ENCODE data around the gene MED12L.
"Not testable (repeated sequence)": the region's sequence is repeated elsewhere in the genome, so short reads cannot be mapped to it uniquely, and the experiment has no call there.

MED12L gene

DNA sequence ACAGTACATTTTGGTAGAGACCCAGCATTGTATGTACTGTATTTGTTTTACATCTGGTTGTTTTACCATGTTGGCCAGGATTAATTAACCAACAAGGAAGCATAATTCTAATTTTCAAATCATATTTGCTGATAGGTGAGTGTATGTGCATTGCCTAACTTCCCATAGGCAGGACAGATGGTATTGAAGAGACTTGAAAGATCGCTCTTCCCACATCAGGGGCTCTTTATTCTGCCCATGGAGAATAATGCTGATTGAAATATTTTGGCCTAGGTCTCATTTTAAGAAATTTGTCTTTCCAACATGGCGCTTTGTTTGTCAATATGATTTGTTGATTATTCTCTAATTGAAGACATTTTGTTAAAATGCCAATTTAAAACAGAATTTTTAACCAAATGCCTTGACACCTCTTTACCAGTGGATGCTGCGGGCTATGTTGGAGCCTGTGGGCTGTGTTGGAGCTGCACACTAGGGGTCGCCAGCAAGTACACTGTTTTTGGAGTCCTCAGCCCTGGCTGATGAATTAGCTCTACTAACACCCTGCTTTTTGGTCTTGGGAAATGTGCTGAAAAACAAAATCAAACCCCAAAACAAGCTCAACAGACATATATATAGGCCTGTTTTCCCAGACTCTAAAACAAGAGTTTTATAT, 293.7 kb downstream of the MED12L start:
- H3K4me1 ChIP-seq (ENCODE audit: control insufficient read depth in 2 of 2, insufficient read depth in 2 of 2, low read length in 2 of 2), result peaks cover 5 to 10% of the 10 kb centered on the region in 2 donors
- H3K27ac ChIP-seq (ENCODE audit: low read depth in 2 of 2, low read length in 2 of 2), result no peak overlapping the region
- H3K36me3 ChIP-seq (ENCODE audit: control insufficient read depth in 2 of 2, insufficient read depth in 2 of 2, low read length in 2 of 2), result no peaks in the 10 kb centered on the region
- no peak overlapping the region for H3K9ac ChIP-seq (ENCODE audit: low read depth in 1 of 2, low read length in 2 of 2)
- H3K27me3 ChIP-seq (ENCODE audit: control insufficient read depth in 2 of 2, insufficient read depth in 2 of 2, low read length in 2 of 2), result no peaks in the 10 kb centered on the region
- no peak overlapping the region for H3K4me3 ChIP-seq (ENCODE audit: low read length in 2 of 2)
- H3K9me3 ChIP-seq (ENCODE audit: control insufficient read depth in 2 of 2, low read length in 2 of 2), result no peaks in the 10 kb centered on the region

DNA sequence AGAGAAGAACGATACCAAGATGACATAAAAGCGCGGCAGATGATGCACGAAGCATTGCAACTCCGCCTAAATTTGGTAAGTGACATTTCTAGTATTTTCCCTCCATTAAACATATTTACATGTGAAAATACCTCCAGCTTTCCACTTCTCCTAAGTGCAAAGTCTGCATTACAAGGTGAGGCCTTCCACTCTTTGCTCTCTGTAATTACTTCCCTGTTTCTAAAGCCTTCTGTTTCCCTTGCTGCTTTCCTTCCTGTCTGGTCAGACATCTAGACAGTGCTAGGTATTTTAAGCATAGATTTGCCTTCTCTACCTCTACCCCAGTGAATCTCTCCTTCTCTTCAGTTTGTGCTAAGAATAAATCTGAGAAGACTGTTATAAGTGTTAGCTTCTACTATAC, 297.2 kb downstream of the MED12L start:
- Histone ChIP-seq H3K9ac (ENCODE audit: low read depth in 1 of 2, low read length in 2 of 2) (no peak overlapping the region), H3K4me3 (ENCODE audit: low read length in 2 of 2) (no peak overlapping the region), H3K4me1 (ENCODE audit: control insufficient read depth in 2 of 2, insufficient read depth in 2 of 2, low read length in 2 of 2) (peaks cover 5 to 10% of the 10 kb centered on the region in 2 donors)

GRCh38 chr3:151383111-151383510, 297.6 kb downstream of the MED12L start:
- no peak overlapping the region for H3K9ac ChIP-seq (ENCODE audit: low read depth in 1 of 2, low read length in 2 of 2)
- peak overlapping the region in 1 of 2 donors; percentile 37 for H3K4me3 ChIP-seq (ENCODE audit: low read length in 2 of 2)
- H3K27ac ChIP-seq (ENCODE audit: low read depth in 2 of 2, low read length in 2 of 2), result peak overlapping the region; percentile 33 to 53
- H3K36me3 ChIP-seq (ENCODE audit: control insufficient read depth in 2 of 2, insufficient read depth in 2 of 2, low read length in 2 of 2), result no peaks in the 10 kb centered on the region
- peaks cover 5 to 10% of the 10 kb centered on the region in 2 donors for H3K4me1 ChIP-seq (ENCODE audit: control insufficient read depth in 2 of 2, insufficient read depth in 2 of 2, low read length in 2 of 2)
- no peaks in the 10 kb centered on the region for H3K27me3 ChIP-seq (ENCODE audit: control insufficient read depth in 2 of 2, insufficient read depth in 2 of 2, low read length in 2 of 2)
- no peaks in the 10 kb centered on the region for H3K9me3 ChIP-seq (ENCODE audit: control insufficient read depth in 2 of 2, low read length in 2 of 2)

More for the DNA sequence above, 297.2 kb downstream of the MED12L start:
- H3K27me3 ChIP-seq (ENCODE audit: control insufficient read depth in 2 of 2, insufficient read depth in 2 of 2, low read length in 2 of 2), result no peaks in the 10 kb centered on the region
- no peaks in the 10 kb centered on the region for H3K9me3 ChIP-seq (ENCODE audit: control insufficient read depth in 2 of 2, low read length in 2 of 2)
- peak overlapping the region; percentile 33 to 53 for H3K27ac ChIP-seq (ENCODE audit: low read depth in 2 of 2, low read length in 2 of 2)
- H3K36me3 ChIP-seq (ENCODE audit: control insufficient read depth in 2 of 2, insufficient read depth in 2 of 2, low read length in 2 of 2), result no peaks in the 10 kb centered on the region

- H3K27ac ChIP-seq (ENCODE audit: low read depth in 2 of 2, low read length in 2 of 2), result no peak overlapping the region
- no peak overlapping the region for H3K9ac ChIP-seq (ENCODE audit: low read depth in 1 of 2, low read length in 2 of 2)
- H3K9me3 ChIP-seq (ENCODE audit: control insufficient read depth in 2 of 2, low read length in 2 of 2), result no peaks in the 10 kb centered on the region
- H3K27me3 ChIP-seq (ENCODE audit: control insufficient read depth in 2 of 2, insufficient read depth in 2 of 2, low read length in 2 of 2), result no peaks in the 10 kb centered on the region
- H3K36me3 ChIP-seq (ENCODE audit: control insufficient read depth in 2 of 2, insufficient read depth in 2 of 2, low read length in 2 of 2), result no peaks in the 10 kb centered on the region
- peak overlapping the region in 1 of 2 donors; percentile 11 for H3K4me3 ChIP-seq (ENCODE audit: low read length in 2 of 2)
- peaks cover 5 to 10% of the 10 kb centered on the region in 2 donors for H3K4me1 ChIP-seq (ENCODE audit: control insufficient read depth in 2 of 2, insufficient read depth in 2 of 2, low read length in 2 of 2)
Measured at GRCh38 chr3:151383956-151384355, 298.5 kb downstream of the MED12L start.

DNA sequence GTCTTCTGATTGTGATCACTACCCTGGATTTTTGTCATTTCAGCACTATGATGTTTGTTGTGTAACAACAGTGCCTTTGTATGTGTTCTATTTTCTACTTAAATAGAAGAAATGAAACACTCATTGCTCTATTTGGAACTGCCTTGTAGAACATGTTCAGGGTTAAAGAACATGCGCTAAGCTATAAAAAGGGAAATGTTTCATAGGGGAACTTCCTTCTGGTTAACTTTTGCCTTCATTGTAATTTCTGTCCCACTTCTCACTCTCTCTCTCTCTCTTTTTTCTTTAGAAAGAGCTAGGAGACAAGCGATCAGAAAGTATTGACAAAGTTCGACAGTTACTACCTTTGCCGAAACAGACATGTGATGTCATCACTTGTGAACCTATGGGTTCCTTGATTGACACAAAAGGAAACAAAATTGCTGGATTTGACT, 299.3 kb downstream of the MED12L start, which contains the start of gene P2RY12:
Gene P2RY12 (minus strand): TSS at position 13 of the 434 bp plus-strand sequence. CDS start 45,908 bp downstream, outside the sequence.
- Histone ChIP-seq H3K27me3 (ENCODE audit: control insufficient read depth in 2 of 2, insufficient read depth in 2 of 2, low read length in 2 of 2) (no peaks in the 10 kb centered on the region), H3K4me3 (ENCODE audit: low read length in 2 of 2) (peak within 1 kb of the TSS in 1 of 2 donors; percentile 16), H3K36me3 (ENCODE audit: control insufficient read depth in 2 of 2, insufficient read depth in 2 of 2, low read length in 2 of 2) (no peaks in the 10 kb centered on the region), H3K27ac (ENCODE audit: low read depth in 2 of 2, low read length in 2 of 2) (no peak within 1 kb of the TSS), H3K9ac (ENCODE audit: low read depth in 1 of 2, low read length in 2 of 2) (no peak within 1 kb of the TSS), H3K4me1 (ENCODE audit: control insufficient read depth in 2 of 2, insufficient read depth in 2 of 2, low read length in 2 of 2) (peaks cover 5 to 10% of the 10 kb centered on the region in 2 donors), H3K9me3 (ENCODE audit: control insufficient read depth in 2 of 2, low read length in 2 of 2) (no peaks in the 10 kb centered on the region)

DNA sequence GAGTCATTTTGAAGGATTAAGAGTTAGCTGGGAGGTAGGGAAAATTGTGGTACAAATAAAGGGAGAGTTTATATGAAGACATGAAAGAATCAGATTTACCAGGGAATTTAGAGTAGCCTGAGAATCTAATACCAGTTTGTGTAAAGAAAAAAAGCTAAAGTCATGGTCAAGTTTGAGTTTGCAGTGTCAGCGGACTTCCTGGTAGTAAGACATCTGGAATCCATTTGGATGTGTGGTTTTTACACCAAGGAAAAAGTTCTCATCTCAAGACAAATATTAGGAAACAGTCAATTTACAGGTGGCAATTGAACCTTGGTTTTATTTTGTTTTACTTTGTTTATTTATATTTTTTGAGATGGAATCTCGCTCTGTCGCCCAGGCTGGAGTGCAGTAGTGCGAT, 300.6 kb downstream of the MED12L start:
- no peaks in the 10 kb centered on the region for H3K27me3 ChIP-seq (ENCODE audit: control insufficient read depth in 2 of 2, insufficient read depth in 2 of 2, low read length in 2 of 2)
- H3K36me3 ChIP-seq (ENCODE audit: control insufficient read depth in 2 of 2, insufficient read depth in 2 of 2, low read length in 2 of 2), result no peaks in the 10 kb centered on the region
- H3K27ac ChIP-seq (ENCODE audit: low read depth in 2 of 2, low read length in 2 of 2), result no peak overlapping the region
- H3K4me1 ChIP-seq (ENCODE audit: control insufficient read depth in 2 of 2, insufficient read depth in 2 of 2, low read length in 2 of 2), result peaks cover 5 to 10% of the 10 kb centered on the region in 2 donors
- H3K9ac ChIP-seq (ENCODE audit: low read depth in 1 of 2, low read length in 2 of 2), result no peak overlapping the region
- no peak overlapping the region for H3K4me3 ChIP-seq (ENCODE audit: low read length in 2 of 2)
- no peaks in the 10 kb centered on the region for H3K9me3 ChIP-seq (ENCODE audit: control insufficient read depth in 2 of 2, low read length in 2 of 2)

- no peak overlapping the region for H3K9ac ChIP-seq (ENCODE audit: low read depth in 1 of 2, low read length in 2 of 2)
- no peak overlapping the region for H3K27ac ChIP-seq (ENCODE audit: low read depth in 2 of 2, low read length in 2 of 2)
- H3K4me3 ChIP-seq (ENCODE audit: low read length in 2 of 2), result no peak overlapping the region
- no peaks in the 10 kb centered on the region for H3K9me3 ChIP-seq (ENCODE audit: control insufficient read depth in 2 of 2, low read length in 2 of 2)
- no peaks in the 10 kb centered on the region for H3K36me3 ChIP-seq (ENCODE audit: control insufficient read depth in 2 of 2, insufficient read depth in 2 of 2, low read length in 2 of 2)
- H3K4me1 ChIP-seq (ENCODE audit: control insufficient read depth in 2 of 2, insufficient read depth in 2 of 2, low read length in 2 of 2), result peaks cover 5 to 10% of the 10 kb centered on the region in 2 donors
- H3K27me3 ChIP-seq (ENCODE audit: control insufficient read depth in 2 of 2, insufficient read depth in 2 of 2, low read length in 2 of 2), result no peaks in the 10 kb centered on the region
Measured at GRCh38 chr3:151387432-151387831, 302.0 kb downstream of the MED12L start.

- Histone ChIP-seq H3K4me1 (ENCODE audit: control insufficient read depth in 2 of 2, insufficient read depth in 2 of 2, low read length in 2 of 2) (peaks cover 5 to 10% of the 10 kb centered on the region in 2 donors), H3K27me3 (ENCODE audit: control insufficient read depth in 2 of 2, insufficient read depth in 2 of 2, low read length in 2 of 2) (no peaks in the 10 kb centered on the region), H3K9ac (ENCODE audit: low read depth in 1 of 2, low read length in 2 of 2) (no peak overlapping the region), H3K27ac (ENCODE audit: low read depth in 2 of 2, low read length in 2 of 2) (no peak overlapping the region), H3K4me3 (ENCODE audit: low read length in 2 of 2) (no peak overlapping the region), H3K36me3 (ENCODE audit: control insufficient read depth in 2 of 2, insufficient read depth in 2 of 2, low read length in 2 of 2) (no peaks in the 10 kb centered on the region), H3K9me3 (ENCODE audit: control insufficient read depth in 2 of 2, low read length in 2 of 2) (no peaks in the 10 kb centered on the region)
Measured at GRCh38 chr3:151387842-151388241, 302.4 kb downstream of the MED12L start.

DNA sequence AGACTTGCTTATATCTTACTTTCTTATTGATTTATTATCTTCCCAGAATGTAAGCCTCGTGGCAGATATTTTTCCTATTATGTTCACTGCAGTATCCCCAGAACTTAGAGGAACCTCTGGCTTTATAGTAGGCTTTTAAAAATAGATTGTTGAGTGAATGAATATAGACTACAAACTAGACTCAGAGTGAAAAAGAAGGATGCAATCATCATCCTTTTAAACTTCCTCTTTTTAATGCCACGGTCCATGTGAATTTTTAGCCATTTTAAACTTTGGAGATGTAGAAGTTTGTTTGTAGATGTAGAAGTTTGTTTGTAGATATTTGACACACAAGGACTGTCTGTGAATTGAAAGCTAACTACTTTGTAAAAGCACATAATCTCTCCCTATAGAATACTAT, 306.3 kb downstream of the MED12L start:
- no peak overlapping the region for H3K4me3 ChIP-seq (ENCODE audit: low read length in 2 of 2)
- H3K27ac ChIP-seq (ENCODE audit: low read depth in 2 of 2, low read length in 2 of 2), result no peak overlapping the region
- H3K4me1 ChIP-seq (ENCODE audit: control insufficient read depth in 2 of 2, insufficient read depth in 2 of 2, low read length in 2 of 2), result no peaks in the 10 kb centered on the region
- no peaks in the 10 kb centered on the region for H3K27me3 ChIP-seq (ENCODE audit: control insufficient read depth in 2 of 2, insufficient read depth in 2 of 2, low read length in 2 of 2)
- H3K9ac ChIP-seq (ENCODE audit: low read depth in 1 of 2, low read length in 2 of 2), result no peak overlapping the region
- H3K9me3 ChIP-seq (ENCODE audit: control insufficient read depth in 2 of 2, low read length in 2 of 2), result no peaks in the 10 kb centered on the region
- H3K36me3 ChIP-seq (ENCODE audit: control insufficient read depth in 2 of 2, insufficient read depth in 2 of 2, low read length in 2 of 2), result no peaks in the 10 kb centered on the region

- H3K4me3 ChIP-seq (ENCODE audit: low read length in 2 of 2); H3K27ac ChIP-seq (ENCODE audit: low read depth in 2 of 2, low read length in 2 of 2); H3K4me1 ChIP-seq (ENCODE audit: control insufficient read depth in 2 of 2, insufficient read depth in 2 of 2, low read length in 2 of 2); H3K27me3 ChIP-seq (ENCODE audit: control insufficient read depth in 2 of 2, insufficient read depth in 2 of 2, low read length in 2 of 2); H3K36me3 ChIP-seq (ENCODE audit: control insufficient read depth in 2 of 2, insufficient read depth in 2 of 2, low read length in 2 of 2); H3K9me3 ChIP-seq (ENCODE audit: control insufficient read depth in 2 of 2, low read length in 2 of 2); H3K9ac ChIP-seq (ENCODE audit: low read depth in 1 of 2, low read length in 2 of 2): not testable (repeated sequence)
Measured at GRCh38 chr3:151392191-151392590, 306.7 kb downstream of the MED12L start.

All from mucosa of rectum (tissue), 2 donors.